Upper lobe of left lung (tissue), 6 donors: ENCODE results near the gene PLEKHA5. TPM values are rescaled to one million over a fixed set of nuclear protein-coding genes. Genes with fewer than 3 reads are reported as not detected.

Experiments used
- ATAC-seq, 2 donors: fragments of 200-7000 bp; cut with Tn5 transposase; one replicate each; pipeline ENCODE4 v1.9.1; 2022; ENCODE audit warnings: mild to moderate bottlenecking in 2 of 2, moderate library complexity in 2 of 2; ENCODE audit not compliant: low FRiP score in 2 of 2
- DNase-seq, 2 donors: peaks; one replicate each; pipeline ENCODE4 v3.0.0-alpha.2; 2019 to 2020
- H3K27ac ChIP-seq, 4 donors: fragments of 200-600 bp; sonication (generic); one replicate each; pipeline ENCODE4 v1.5.1; 2016 to 2019
- H3K27me3 ChIP-seq, 4 donors: fragments of 200-600 bp; sonication (generic); one replicate each; pipeline ENCODE4 v1.5.1; 2017 to 2019
- H3K36me3 ChIP-seq, 4 donors: fragments of 200-600 bp; sonication (generic); one replicate each; pipeline ENCODE4 v1.5.1; 2016 to 2019
- H3K4me1 ChIP-seq, 4 donors: fragments of 200-600 bp; sonication (generic); one replicate each; pipeline ENCODE4 v1.5.1; 2018 to 2019
- H3K4me3 ChIP-seq, 4 donors: fragments of 200-600 bp; sonication (generic); one replicate each; pipeline ENCODE4 v1.5.1; 2017 to 2019; ENCODE audit warnings: mild to moderate bottlenecking in 2 of 4, moderate library complexity in 1 of 4
- H3K9me3 ChIP-seq, 4 donors: fragments of 200-600 bp; sonication (generic); one replicate each; pipeline ENCODE4 v1.5.1; 2018 to 2019
- CTCF ChIP-seq, 6 experiments: fragments of 450-650 bp in 4 of 6; fragments of 200-600 bp in 2 of 6; sonication (generic) in 2 of 6; IDR thresholded peaks; one replicate each; pipeline ENCODE4 v1.5.1; 2016 to 2019; ENCODE audit warnings: antibody characterized with exemption in 6 of 6
- EP300 ChIP-seq, 4 donors: sonication (generic); formaldehyde crosslinking; IDR thresholded peaks; one replicate each; pipeline ENCODE4 v1.5.1; 2017; ENCODE audit warnings: antibody characterized with exemption in 4 of 4, control low read depth in 2 of 4
- POLR2A ChIP-seq, 4 donors: fragments of 450-650 bp; IDR thresholded peaks; one replicate each; pipeline ENCODE4 v1.5.1; 2016 to 2017; ENCODE audit warnings: antibody characterized with exemption in 4 of 4, mild to moderate bottlenecking in 2 of 4
- POLR2AphosphoS5 ChIP-seq, 2 donors: sonication (generic); formaldehyde crosslinking; IDR thresholded peaks; one replicate each; pipeline ENCODE4 v1.5.1; 2017; ENCODE audit warnings: antibody characterized with exemption in 2 of 2
- WGBS, 2 donors: methylation state at CpG; one replicate each; pipeline ENCODE4 v1.1.5; 2017 to 2018; 5-methylcytosine and 5-hydroxymethylcytosine counted together
- total RNA-seq, 6 donors: library from RNA; depleted of rRNA in 4 of 6; stranded (reverse); fragments of >200 nt in 4 of 6; gene quantifications; one replicate each; pipeline versions ENCODE4 v1.1.0 to v1.2.1, GENCODE V29; 2016 to 2021
- donor health status: DM: no; HTN: no; CAD: no; lungs with moderate emphysema.
- donor health status: DM: no; HTN: yes; CAD: no; lungs with severe emphysema.

PLEKHA5 gene
- total RNA-seq, 6 donors from 2014 or later: 18.5 to 89.6 (median 25.9) TPM

DNA sequence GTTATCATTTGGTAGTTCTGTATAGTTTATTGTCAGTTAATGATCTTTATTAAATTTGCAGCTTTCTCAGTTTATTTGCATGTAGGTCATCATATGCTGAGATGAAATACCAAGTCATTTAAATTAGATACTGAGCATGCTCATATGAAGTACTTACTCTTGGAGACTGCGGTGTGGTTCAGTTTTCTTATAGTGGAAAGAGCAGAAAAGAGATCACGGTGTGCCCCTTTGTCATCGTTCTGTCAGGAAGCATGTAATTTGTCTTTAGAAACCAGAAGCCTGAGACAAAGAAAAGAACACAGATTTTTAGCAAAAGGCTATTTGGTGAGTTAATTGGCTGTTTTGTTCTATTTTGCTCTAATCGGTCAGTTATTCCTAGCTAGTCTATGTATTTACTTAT is 75.6 kb downstream of the PLEKHA5 start:
- H3K4me3 ChIP-seq: no peak overlapping the region
- WGBS, 2 donors: 67 to 70% methylated on average over 4 of the region's 4 CpGs
- ATAC-seq (no peak), DNase-seq (no peak)
- no peaks in the 10 kb centered on the region for H3K9me3 ChIP-seq
- H3K27me3 ChIP-seq: no peaks in the 10 kb centered on the region
- H3K36me3 ChIP-seq: no peaks in the 10 kb centered on the region
- TF ChIP-seq POLR2AphosphoS5 (IDR thresholded peaks at IDR 0.05) (no peak), POLR2A (IDR thresholded peaks at IDR 0.05) (no peak)
- H3K27ac ChIP-seq: no peak overlapping the region
- no peaks in the 10 kb centered on the region for H3K4me1 ChIP-seq

DNA sequence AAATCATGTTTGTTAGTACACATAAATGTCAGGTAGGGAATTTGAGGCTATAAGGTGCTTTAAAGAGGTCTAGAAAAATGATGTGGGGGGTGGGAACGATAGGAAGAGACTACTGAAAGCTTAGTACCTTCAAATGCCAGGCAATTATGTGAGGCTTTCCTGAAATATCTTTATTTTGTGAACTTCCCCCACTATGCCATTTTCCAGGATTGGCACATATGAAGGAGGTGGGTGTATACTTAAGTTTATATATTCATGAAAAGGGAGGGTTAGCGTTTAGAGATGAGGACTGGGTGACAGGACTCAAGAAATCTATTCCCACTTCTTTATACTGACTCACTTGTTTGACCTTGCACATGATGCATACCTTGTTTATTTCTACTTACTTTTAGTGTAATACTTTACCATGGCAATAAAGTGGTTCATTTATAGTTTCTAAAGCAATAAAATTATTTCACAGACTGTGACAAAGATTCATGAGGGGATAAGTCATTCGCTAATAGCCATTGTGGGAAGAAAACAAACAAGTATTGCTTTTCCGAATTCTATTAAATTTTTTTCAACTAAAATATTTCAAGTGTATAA is 77.1 kb downstream of the PLEKHA5 start:
- H3K36me3 ChIP-seq: no peaks in the 10 kb centered on the region
- ATAC-seq: no peak
- no peaks in the 10 kb centered on the region for H3K9me3 ChIP-seq
- WGBS, 2 donors: 96 to 98% methylated on average over 4 of the region's 4 CpGs
- H3K27me3 ChIP-seq: no peaks in the 10 kb centered on the region
- no peaks in the 10 kb centered on the region for H3K4me1 ChIP-seq
- H3K27ac ChIP-seq: no peak overlapping the region
- no peak for TF ChIP-seq CTCF (IDR thresholded peaks at IDR 0.05)
- TF ChIP-seq POLR2A (IDR thresholded peaks at IDR 0.05): no peak
- TF ChIP-seq EP300 (IDR thresholded peaks at IDR 0.05): no peak
- H3K4me3 ChIP-seq: no peak overlapping the region
- DNase-seq: no peak

DNA sequence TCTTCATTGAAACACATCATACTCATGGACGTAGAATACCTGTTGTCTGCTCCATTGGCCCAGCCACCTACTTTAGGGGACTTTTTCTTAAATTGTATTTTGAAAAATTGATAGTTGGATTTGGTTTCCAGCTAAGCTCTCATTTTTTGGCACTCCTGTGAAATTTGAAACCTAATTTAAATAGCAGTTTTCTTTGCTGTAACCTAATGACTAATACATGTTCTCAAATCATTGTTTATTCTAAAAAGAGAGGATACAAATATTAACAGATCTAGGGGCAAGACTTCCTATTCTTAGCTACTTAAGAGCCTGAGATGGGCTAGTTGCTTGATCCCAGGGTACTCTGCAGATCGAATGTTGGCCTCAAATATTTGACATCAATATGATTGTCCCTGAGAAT is 78.9 kb downstream of the PLEKHA5 start:
- no peak for ATAC-seq
- 44 to 66% methylated on average over 2 of the region's 2 CpGs for WGBS, 2 donors

GRCh38 chr12:19209661-19210060 is 80.1 kb downstream of the PLEKHA5 start:
- 83 to 94% methylated on average over 2 of the region's 2 CpGs for WGBS, 2 donors
- no peak overlapping the region for H3K4me3 ChIP-seq
- no peaks in the 10 kb centered on the region for H3K4me1 ChIP-seq
- no peak overlapping the region for H3K27ac ChIP-seq
- H3K9me3 ChIP-seq: no peaks in the 10 kb centered on the region
- DNase-seq (no peak), ATAC-seq (no peak)
- no peak for TF ChIP-seq CTCF (IDR thresholded peaks at IDR 0.05)
- TF ChIP-seq POLR2A (IDR thresholded peaks at IDR 0.05): no peak
- TF ChIP-seq POLR2AphosphoS5 (IDR thresholded peaks at IDR 0.05): no peak
- TF ChIP-seq EP300 (IDR thresholded peaks at IDR 0.05): no peak
- no peaks in the 10 kb centered on the region for H3K36me3 ChIP-seq
- no peaks in the 10 kb centered on the region for H3K27me3 ChIP-seq

More for the DNA sequence above, 78.9 kb downstream of the PLEKHA5 start:
- Histone ChIP-seq H3K27me3 (no peaks in the 10 kb centered on the region), H3K4me1 (no peaks in the 10 kb centered on the region), H3K9me3 (no peaks in the 10 kb centered on the region), H3K4me3 (no peak overlapping the region), H3K36me3 (no peaks in the 10 kb centered on the region), H3K27ac (no peak overlapping the region)
- TF ChIP-seq CTCF (IDR thresholded peaks at IDR 0.05): no peak
- TF ChIP-seq EP300 (IDR thresholded peaks at IDR 0.05): no peak
- DNase-seq: no peak

DNA sequence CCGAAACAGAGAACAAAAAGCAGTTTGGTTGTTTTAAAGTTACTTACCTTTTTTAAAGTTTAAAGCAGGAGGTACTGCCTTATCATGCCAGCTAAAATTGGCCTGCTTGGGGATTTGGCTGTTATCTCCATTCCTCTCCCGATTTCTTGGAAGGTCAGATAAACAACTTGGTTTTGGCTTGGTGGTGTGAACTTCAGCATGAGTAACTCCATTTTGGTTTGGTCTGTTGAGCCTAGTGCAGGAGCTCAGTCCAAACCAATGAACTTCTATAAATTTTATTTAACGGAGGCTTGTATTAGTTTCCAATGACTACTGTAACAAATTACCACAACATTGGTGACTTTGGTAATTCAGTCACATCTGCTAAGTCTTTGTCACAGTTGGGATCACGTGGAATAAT is 82.3 kb downstream of the PLEKHA5 start:
- ATAC-seq: no peak
- no peak for DNase-seq
- no peak overlapping the region for H3K27ac ChIP-seq
- WGBS, 2 donors: 93 to 95% methylated on average over 4 of the region's 4 CpGs
- H3K27me3 ChIP-seq: no peaks in the 10 kb centered on the region
- H3K4me1 ChIP-seq: no peaks in the 10 kb centered on the region
- TF ChIP-seq EP300 (IDR thresholded peaks at IDR 0.05) (no peak), CTCF (IDR thresholded peaks at IDR 0.05) (no peak), POLR2A (IDR thresholded peaks at IDR 0.05) (no peak), POLR2AphosphoS5 (IDR thresholded peaks at IDR 0.05) (no peak)
- H3K4me3 ChIP-seq: no peak overlapping the region
- no peaks in the 10 kb centered on the region for H3K9me3 ChIP-seq
- H3K36me3 ChIP-seq: no peaks in the 10 kb centered on the region
